GM18517 (cell line): ENCODE results near the gene SLC24A3.

Source experiments
- ATAC-seq: cut with Tn5 transposase; IDR thresholded peaks from one replicate; pipeline ENCODE4 v1.9.1; 2021; ENCODE audit warnings: mild to moderate bottlenecking, moderate library complexity; ENCODE audit not compliant: unreplicated experiment

SLC24A3 gene

GRCh38 chr20:19416627-19417026 lies 204.2 kb downstream of the SLC24A3 start:
- ATAC-seq, result no peak

GRCh38 chr20:19419396-19419795 lies 207.0 kb downstream of the SLC24A3 start:
- no peak for ATAC-seq

GRCh38 chr20:19423097-19423899 lies 210.9 kb downstream of the SLC24A3 start:
- no peak for ATAC-seq

GRCh38 chr20:19423900-19424620 lies 211.6 kb downstream of the SLC24A3 start:
- no peak for ATAC-seq

GRCh38 chr20:19426356-19426755 lies 213.9 kb downstream of the SLC24A3 start:
- no peak for ATAC-seq

GRCh38 chr20:19427480-19427879 lies 215.0 kb downstream of the SLC24A3 start:
- ATAC-seq, result no peak

- ATAC-seq, result no peak
Measured at GRCh38 chr20:19427913-19428312, 215.5 kb downstream of the SLC24A3 start.

GRCh38 chr20:19428324-19428723 lies 215.9 kb downstream of the SLC24A3 start:
- ATAC-seq, result no peak

GRCh38 chr20:19429538-19429937 lies 217.1 kb downstream of the SLC24A3 start:
- ATAC-seq, result no peak

- no peak for ATAC-seq
Measured at GRCh38 chr20:19430641-19431315, 218.3 kb downstream of the SLC24A3 start.

GRCh38 chr20:19431316-19431700 lies 218.9 kb downstream of the SLC24A3 start:
- ATAC-seq, result no peak

- ATAC-seq, result no peak
Measured at GRCh38 chr20:19431906-19432305, 219.5 kb downstream of the SLC24A3 start.

GRCh38 chr20:19433371-19434350 lies 221.2 kb downstream of the SLC24A3 start:
- ATAC-seq, result no peak

GRCh38 chr20:19435316-19435715 lies 222.9 kb downstream of the SLC24A3 start:
- no peak for ATAC-seq

GRCh38 chr20:19435821-19436220 lies 223.4 kb downstream of the SLC24A3 start:
- ATAC-seq, result no peak

- ATAC-seq, result no peak
Measured at GRCh38 chr20:19438488-19438887, 226.0 kb downstream of the SLC24A3 start.

- no peak for ATAC-seq
Measured at GRCh38 chr20:19440660-19441527, 228.5 kb downstream of the SLC24A3 start.

- ATAC-seq, result no peak
Measured at GRCh38 chr20:19446246-19446645, 233.8 kb downstream of the SLC24A3 start.

- ATAC-seq, result no peak
Measured at GRCh38 chr20:19448632-19449031, 236.2 kb downstream of the SLC24A3 start.

GRCh38 chr20:19449051-19449450 lies 236.6 kb downstream of the SLC24A3 start:
- no peak for ATAC-seq
